Cardiac septum (tissue), 1 donor: ENCODE measurements around the gene KRT7. TPM values are rescaled to one million over a fixed set of nuclear protein-coding genes. Genes with fewer than 3 reads are reported as not detected.
"Not testable (repeated sequence)": the region's sequence is repeated elsewhere in the genome, so short reads cannot be mapped to it uniquely, and the experiment has no call there.

Source experiments
- DNase-seq: peaks from one replicate; pipeline ENCODE4 v3.0.0-alpha.2; 2020; ENCODE audit warnings: low spot score
- intact Hi-C: fragments of 100-400 bp; cut with DNase I; formaldehyde crosslinking; loops from one replicate; pipeline ENCODE4 v1.14.0; 2022
- total RNA-seq: library from RNA; stranded (reverse); fragmentation: NEBNext Ultra II Directional; extraction: Animal tissue kit (Norgen Biotek cat#: 25700); gene quantifications from one replicate; pipeline ENCODE4 v1.2.1, GENCODE V29; 2021
- donor health status: DM: no; HTN: no; CAD: no.

Gene KRT7
- total RNA-seq, 1 donor from 2014 or later = 1.2 TPM

DNA sequence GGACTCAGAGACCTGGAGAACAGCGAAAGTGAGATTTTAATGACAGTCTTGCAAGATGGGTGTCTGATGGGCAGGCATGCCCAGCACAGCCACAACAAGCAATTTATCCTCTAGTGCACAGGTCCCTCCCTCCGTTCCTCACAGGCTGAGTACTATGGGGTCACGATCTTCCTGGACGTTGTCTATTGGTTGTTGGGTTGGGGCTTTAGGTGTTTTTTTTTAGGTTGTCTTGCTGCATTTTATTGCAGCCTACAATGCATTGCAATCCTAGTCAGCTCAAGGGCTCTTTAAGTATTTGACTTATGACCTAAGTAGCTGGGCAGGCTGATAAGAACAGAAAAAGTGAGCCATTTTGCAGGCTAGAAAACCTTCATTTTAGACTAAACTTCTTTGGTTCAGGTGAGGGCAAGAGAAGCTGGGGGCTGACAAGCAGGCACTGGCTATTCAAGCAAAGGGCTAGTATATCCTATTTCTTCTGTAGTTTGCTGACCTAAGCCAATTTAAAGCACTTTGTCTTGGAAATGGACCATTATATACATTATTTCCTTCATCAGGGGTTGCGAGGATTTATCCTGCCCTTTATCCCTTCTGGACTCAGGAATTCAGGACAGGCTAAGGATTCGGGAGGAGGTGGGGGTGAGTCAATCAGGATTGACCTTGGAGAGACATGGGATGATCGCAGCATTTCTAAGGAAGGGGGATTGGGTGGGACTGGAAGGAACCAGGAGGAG lies 6.0 kb downstream of the KRT7 start:
- intact Hi-C loops = no loop called here
- DNase-seq = peak; percentile 49

DNA sequence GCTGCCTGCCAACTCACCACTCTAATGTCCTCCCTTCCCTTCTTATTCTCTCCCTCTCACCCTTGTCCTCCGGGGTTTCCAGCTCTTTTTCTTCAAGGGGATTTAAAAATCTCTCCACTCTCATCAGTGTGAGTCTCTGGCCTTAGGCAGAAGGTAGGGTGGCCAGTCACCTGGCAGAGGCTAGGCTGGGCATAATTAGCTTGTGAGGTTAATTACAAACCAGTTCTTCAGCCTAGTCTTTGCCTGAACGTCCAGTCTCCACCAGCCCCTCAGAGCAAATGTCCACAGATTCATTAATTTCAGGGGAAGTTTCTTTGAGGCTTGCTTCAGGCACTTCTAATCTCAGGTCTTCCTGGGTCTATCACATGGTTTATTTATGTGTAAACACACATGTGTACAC lies 6.7 kb downstream of the KRT7 start:
- intact Hi-C loops = no loop called here
- no peak for DNase-seq

DNA sequence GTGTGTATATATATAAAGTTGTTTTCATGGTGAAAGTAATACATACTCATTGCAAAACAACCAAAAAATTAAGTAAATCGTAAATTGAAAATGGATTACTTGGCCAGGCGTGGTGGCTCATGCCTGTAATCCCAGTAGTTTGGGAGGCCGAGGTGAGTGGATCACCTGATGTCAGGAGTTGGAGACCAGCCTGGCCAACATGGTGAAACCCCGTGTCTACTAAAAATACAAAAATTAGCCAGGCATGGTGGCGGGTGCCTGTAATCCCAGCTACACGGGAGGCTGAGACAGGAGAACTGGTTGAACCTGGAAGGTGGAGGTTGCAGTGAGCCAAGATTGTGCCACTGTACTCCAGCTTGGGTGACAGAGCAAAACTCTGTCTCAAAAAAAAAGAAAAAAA lies 7.2 kb downstream of the KRT7 start:
- DNase-seq = peak; percentile 14
- intact Hi-C loops = not testable (repeated sequence)

DNA sequence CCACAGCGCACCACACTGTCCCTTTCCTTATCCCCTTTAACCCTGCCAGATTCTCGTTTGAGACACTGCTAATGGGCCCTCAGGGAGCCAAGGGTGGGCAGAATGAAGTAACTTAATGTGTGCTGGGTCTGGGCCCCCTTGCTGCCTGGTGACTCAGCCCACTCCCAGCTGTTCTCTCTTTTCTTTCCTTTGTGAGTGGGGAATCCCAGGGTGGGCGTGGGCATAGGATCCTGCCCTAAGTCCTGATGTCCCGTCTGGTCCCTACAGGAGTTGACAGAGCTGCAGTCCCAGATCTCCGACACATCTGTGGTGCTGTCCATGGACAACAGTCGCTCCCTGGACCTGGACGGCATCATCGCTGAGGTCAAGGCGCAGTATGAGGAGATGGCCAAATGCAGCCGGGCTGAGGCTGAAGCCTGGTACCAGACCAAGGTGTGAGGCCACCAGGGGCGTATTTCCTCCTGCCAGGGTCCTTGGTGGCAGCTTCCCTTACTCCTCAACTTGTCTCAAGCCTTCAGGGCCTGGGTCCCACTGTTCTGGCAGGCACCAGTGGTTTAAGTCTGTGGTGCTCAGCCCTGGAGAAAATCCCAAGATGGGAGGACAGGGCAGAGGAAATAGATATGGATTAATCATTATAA lies 8.3 kb downstream of the KRT7 start:
- peak; percentile 55 for DNase-seq
- intact Hi-C loops = no loop called here

DNA sequence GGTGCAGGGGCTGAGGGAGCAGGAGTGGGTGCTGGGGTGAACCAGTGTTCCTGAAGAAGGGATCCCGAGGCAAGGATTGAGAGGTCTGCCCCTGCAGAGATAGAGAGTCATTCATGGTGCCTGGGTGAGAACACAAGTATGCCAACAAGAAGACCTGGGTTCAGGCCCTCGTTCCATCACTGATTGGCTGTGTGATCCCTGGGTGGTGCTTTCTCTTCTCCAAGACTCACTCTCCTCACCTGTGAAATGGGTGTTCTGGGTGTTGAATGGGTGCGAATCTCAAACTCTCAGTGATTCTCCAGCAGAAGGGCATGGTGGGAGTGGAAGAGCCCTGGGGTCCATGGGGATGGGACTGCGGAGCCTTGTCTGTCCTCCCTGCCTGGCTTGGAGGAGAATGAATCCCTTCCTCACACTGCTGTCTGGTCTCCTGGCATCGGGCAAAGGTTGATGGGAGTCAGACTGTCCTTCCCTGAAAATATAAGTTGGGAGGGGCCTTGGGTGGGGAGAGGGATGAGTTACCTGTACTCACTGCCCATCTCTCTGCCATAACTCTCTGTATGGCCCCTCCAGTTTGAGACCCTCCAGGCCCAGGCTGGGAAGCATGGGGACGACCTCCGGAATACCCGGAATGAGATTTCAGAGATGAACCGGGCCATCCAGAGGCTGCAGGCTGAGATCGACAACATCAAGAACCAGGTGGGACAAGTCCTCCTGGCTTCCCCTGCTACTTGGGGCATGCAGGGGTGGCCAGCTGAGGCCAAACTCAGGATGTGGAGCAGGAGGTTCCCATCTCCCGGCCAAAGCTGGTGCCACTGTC lies 9.6 kb downstream of the KRT7 start:
- peak; percentile 71 for DNase-seq
- intact Hi-C loops = no loop called here

DNA sequence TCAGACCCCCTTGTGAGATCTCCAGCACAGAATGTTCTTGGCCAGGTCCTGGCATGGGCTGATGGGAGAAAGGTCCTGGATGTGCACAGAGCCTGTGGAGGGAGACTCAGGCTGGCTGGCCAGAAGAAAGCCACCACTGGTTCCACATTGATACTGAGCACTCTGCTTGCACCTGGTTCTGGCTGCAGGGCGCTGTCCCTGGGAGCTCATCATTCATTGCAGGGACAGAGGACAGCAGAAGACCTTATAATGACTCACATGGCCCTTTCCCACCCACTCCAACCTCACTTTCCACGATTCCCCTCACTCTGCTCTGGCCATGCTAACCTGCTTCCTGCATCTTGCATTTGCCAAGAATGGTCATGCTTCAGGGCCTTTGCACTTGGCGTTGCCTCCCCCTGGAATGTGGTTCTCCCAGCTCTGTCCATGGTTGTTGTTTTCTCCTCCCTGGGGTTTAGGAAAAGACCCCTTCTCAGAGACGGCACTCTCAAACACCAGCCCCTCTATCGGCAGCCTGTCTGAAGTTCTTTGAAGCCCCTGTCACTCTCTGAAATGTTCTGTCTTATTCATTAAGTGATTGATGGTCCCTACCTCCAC lies 10.3 kb downstream of the KRT7 start:
- intact Hi-C loops = no loop called here
- DNase-seq = no peak

DNA sequence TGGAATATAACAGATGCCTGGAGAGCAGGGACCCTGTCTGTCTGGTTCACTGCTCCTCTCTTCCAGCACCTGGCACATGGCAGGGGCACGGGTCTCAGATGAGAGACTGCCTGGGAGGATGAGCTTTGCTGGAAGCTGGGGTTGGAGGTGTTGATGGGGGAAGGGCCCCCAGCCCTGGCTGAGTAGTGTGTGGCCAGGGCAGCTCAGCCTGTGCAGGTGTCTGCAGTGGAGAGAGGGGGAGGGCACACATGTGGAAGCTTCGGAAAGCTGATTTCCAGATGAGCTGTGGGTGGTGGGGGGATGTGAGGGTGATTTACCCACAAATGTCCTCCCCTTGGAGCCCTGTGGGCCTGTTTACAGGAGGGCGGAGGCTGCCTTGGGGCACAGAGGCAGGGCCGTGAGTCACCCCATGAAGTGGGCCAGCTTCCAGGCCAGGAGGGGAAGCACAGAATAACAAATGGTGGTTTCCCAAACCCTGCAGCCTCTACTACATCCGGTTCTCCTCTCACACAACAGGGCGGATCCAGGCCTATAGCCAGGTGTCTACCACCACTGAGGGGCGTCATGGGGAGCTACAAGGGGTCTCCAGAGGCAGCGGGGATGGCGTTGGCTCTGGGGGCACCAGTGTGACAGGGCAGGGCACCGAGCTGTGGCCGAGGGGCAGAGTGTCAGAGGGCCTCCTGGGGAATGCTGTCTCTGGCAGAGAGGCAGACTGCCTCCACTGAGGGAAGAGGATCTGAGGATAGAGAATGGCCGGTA lies 11.0 kb downstream of the KRT7 start:
- intact Hi-C loops = no loop called here
- DNase-seq = peak; percentile 81

DNA sequence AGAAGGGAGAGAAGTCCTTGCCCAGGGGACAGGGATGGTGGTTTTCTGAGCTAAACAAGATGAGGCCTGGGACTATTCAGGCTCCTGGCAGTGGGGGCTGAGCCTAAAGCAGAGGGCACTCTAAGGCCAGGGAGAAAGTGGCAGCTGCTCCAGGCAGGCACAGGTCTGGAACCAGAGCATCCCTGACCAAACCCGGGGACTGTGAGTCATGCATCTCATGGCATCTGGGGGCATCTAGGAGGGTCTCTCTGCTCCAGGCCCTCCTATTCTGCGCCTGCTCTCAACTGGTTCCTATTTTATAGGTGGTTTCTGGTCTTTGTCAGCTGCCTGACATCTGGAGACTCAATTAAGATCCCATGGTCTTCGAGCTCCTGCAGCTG lies 11.6 kb downstream of the KRT7 start:
- DNase-seq = peak; percentile 49
- intact Hi-C loops = no loop called here

DNA sequence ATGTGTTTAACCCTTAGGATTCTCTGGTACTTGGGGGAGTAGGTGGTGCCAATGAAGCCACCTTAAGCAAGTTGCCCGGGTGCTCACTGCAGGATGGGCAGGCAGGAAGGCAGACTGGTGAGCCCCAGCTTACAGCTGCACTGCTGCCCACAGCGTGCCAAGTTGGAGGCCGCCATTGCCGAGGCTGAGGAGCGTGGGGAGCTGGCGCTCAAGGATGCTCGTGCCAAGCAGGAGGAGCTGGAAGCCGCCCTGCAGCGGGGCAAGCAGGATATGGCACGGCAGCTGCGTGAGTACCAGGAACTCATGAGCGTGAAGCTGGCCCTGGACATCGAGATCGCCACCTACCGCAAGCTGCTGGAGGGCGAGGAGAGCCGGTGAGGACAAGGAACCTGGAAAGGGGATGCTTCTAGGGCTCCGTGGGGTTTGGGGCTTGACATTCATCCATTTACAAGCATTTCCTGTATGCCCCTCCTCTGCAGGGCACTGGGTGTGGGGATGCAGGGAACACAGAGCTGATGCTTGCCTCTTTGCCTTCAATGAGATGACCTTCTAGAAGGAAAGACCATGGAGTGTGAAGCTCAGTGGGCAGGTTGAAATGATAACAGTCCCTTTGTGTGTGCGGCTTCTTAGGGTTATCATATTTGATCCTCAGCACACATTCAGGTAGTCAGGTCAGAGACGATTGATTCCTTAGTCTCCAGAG lies 12.4 kb downstream of the KRT7 start:
- DNase-seq = peak; percentile 49
- intact Hi-C loops = no loop called here

DNA sequence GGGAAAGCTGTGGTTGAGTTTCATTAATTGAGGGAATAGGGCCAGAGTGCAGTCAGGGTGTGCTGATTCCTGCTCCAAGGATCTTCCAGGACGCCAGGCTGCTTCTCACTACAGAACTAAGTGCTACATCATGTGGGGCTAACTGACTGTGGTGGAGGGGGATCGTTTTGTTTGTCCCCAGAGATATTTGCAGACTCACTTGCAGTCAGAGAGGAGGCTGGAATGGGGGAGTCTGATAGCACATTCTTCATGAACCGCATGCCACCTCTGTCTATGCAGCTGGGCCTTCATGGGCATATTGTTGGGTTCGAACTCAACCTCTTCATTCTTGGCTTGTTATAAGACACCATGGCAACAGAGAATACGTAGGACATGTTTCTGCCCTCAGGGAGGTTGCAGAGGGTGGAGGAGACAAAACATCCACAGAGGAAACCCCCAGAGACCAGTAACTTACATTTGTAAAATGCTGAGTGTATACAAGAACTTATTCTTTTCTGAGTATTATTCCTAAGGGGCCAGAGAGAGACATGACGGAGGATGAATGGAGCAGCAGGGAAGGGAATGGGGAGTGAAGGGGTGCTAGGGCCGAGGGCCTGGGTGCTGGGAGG lies 13.0 kb downstream of the KRT7 start:
- DNase-seq = peak; percentile 19

DNA sequence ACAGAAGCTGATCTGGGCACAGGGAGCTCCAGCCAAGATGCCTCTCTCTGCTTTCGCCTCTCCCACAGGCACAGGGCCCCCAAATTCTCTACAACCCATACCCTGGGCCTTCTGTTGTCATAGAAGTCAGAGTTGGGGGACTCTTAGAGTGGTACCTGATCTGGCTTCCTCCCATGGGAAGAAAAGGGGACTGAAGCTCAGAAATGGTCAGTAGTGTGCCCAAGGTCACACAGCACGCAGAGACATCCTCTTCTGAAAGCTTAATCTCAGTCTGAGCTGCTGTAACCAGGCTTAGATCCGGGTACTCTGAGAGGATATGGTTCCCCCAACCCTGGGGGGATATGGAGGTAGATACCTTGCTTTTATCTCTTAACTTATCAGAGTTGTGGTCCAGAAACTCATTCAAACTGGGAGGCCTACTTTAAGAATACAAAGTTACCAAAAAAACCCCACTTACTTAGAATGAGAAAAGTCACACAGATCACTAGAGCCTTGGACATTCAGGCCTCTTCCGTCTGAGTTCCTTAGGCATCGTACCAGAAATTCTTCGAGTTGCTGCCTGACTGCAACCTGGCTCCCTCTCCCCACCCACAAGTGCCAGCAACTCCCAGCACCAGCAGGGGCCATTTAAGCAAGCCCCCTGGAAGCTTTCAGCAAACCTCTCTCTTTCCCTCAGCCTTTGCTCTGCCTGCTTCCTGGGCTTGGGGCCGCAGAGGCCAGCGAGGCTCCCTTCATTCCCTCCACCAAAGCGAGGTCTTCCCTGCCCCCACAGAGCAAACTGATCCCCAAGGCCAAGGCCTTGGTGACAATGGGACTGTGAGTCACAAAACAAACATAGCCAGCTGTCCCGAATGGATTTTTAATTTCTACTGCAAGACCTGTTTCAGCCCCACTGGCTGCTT lies 13.9 kb downstream of the KRT7 start:
- intact Hi-C loops = no loop called here
- peak; percentile 27 for DNase-seq

More for the DNA sequence above, 13.0 kb downstream of the KRT7 start:
- intact Hi-C loops = no loop called here

DNA sequence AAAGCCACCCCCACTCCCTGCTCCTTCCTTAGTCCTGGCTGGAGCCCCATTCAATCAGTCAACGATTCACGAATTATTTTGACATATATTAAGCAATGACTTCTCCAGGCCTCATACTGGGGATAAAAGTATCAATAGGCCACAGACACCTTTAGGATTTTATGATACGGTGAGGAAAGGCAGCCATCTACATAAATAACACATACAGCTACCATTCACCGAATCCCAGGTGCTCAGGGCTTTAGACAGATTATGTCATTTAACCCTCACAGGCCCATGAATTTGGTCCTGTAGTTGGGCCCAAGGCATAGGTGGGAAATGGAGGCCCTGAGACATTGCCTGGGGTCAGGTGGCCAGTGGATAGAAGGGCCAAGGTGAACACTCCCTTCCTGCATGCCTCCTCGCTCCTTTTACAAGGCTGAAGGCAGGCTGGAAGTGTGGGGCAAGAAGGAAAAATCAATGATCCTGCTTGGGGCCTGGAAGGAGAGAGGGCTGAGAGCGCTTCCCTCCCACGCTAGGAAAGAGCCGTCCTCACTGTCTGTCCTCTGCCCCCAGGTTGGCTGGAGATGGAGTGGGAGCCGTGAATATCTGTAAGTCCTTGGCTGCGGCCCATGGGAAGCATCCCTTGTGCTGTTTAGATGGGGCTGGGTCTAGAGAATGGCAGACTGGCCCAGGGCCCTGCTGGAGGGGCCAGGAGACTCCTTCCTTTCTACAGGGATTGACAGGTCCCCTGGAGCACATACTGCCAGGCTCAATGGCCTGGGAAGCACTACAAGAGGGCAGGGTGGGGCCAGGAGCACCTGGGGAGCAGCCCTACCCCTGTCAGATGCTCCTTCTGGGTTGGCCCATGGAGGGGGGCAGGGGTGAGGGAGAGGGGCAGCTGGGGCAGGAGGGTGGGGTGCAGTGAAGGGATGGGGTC lies 14.8 kb downstream of the KRT7 start:
- intact Hi-C loops = no loop called here
- peak; percentile 67 for DNase-seq

DNA sequence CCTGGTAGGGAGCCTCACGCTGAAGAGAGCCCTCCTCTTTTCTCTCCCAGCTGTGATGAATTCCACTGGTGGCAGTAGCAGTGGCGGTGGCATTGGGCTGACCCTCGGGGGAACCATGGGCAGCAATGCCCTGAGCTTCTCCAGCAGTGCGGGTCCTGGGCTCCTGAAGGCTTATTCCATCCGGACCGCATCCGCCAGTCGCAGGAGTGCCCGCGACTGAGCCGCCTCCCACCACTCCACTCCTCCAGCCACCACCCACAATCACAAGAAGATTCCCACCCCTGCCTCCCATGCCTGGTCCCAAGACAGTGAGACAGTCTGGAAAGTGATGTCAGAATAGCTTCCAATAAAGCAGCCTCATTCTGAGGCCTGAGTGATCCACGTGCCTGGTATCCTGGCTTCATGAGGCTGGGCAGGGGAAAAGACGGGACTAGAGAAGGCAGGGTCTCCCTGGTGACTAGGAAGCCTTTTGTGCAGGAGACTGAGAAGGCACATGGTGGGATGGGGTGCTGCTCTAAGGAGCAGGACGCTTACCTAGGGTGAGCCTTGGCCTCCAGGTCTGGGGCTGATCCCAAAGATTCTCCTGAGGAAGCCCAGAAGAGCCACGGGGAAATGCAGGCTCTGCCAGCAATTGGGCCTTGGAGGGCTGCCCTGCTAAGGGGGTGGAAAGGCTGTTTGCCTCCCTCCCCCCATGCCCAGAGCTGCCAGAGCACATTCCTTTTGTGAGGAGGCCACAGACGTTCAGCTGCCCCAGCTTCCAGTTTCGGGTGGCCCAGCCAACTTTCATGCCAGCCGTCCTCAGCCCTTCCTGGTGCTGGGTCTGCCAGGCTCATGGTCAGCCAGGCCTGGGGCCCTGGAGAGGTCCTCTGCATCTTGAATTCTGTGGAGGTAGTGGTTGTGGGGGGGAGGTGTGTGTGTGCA lies 15.8 kb downstream of the KRT7 start:
- DNase-seq = peak; percentile 82
- intact Hi-C loops = no loop called here

DNA sequence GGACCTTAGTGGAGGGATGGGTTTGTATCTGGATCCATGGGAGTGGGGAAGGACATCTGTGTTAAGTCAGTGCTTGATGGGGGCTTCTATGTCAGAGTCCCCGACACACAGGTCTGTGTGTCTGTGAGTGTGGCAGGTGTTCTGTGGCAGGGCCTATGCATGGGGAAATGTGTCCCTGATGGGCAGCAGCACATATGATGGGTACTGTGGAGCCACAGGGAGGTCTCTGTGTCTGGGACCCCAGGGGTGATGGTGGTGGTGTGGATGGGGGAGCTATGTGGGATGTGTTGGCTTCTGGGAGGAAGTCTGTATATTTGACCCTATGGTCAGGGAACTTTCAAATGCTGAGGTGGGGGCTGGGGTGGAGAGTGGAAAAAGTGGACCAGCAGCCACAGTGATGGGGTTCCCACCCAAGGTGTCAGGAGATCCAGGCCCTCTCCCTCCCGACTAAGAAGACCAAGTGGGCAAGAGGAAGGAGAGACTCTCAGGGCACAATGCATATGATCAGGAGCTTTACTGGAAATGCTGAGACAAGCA lies 16.5 kb downstream of the KRT7 start:
- intact Hi-C loops = no loop called here
- peak; percentile 49 for DNase-seq
